Endodermal cell (in vitro differentiated cells): ENCODE results near the gene MFAP3L. TPM values are rescaled to one million over a fixed set of nuclear protein-coding genes. Genes with fewer than 3 reads are reported as not detected.

Source experiments
- DNase-seq: peaks from one replicate; pipeline ENCODE4 v3.0.0-alpha.2; 2017
- H3K27ac ChIP-seq: 2 replicates; pipeline ENCODE4 v1.5.1; 2013; ENCODE audit warnings: mild to moderate bottlenecking, low read depth, low read length, moderate library complexity
- H3K27me3 ChIP-seq: 2 replicates; pipeline ENCODE4 v1.6.1; 2013; ENCODE audit warnings: mild to moderate bottlenecking, low read length, moderate library complexity; ENCODE audit not compliant: insufficient read depth, control insufficient read depth, poor library complexity, severe bottlenecking
- H3K36me3 ChIP-seq: 2 replicates; pipeline ENCODE4 v1.7.0; 2013; ENCODE audit warnings: mild to moderate bottlenecking, low read length, moderate library complexity; ENCODE audit not compliant: control insufficient read depth, insufficient read depth
- H3K4me1 ChIP-seq: one replicate; pipeline ENCODE4 v1.7.0; 2013; ENCODE audit warnings: low read length; ENCODE audit not compliant: control insufficient read depth, insufficient read depth
- H3K4me3 ChIP-seq: 2 replicates; pipeline ENCODE4 v1.5.1; 2013; ENCODE audit warnings: mild to moderate bottlenecking, low read length, moderate library complexity
- H3K9ac ChIP-seq: 2 replicates; pipeline ENCODE4 v1.6.1; 2013; ENCODE audit warnings: mild to moderate bottlenecking, low read length, moderate library complexity; ENCODE audit not compliant: poor library complexity, severe bottlenecking; ENCODE audit errors: extremely low read depth
- H3K9me3 ChIP-seq: 2 replicates; pipeline ENCODE4 v1.6.1; 2013; ENCODE audit warnings: mild to moderate bottlenecking, low read length, moderate library complexity; ENCODE audit not compliant: control insufficient read depth
- H3K27ac Mint-ChIP-seq: 2 replicates; pipeline ENCODE4 v1.8.0; 2020; ENCODE audit warnings: mixed read lengths
- H3K27me3 Mint-ChIP-seq: 2 replicates; pipeline ENCODE4 v1.8.0; 2021; ENCODE audit warnings: mild to moderate bottlenecking, mixed read lengths; ENCODE audit not compliant: insufficient read depth
- H3K36me3 Mint-ChIP-seq: 2 replicates; pipeline ENCODE4 v1.8.0; 2020; ENCODE audit warnings: low read depth, mixed read lengths
- H3K4me1 Mint-ChIP-seq: 2 replicates; pipeline ENCODE4 v1.8.0; 2020; ENCODE audit warnings: mixed read lengths
- H3K4me3 Mint-ChIP-seq: 2 replicates; pipeline ENCODE4 v1.8.0; 2020; ENCODE audit warnings: mild to moderate bottlenecking, moderate library complexity, mixed read lengths
- H3K9me3 Mint-ChIP-seq: 2 replicates; pipeline ENCODE4 v1.8.0; 2020; ENCODE audit warnings: mild to moderate bottlenecking, mixed read lengths
- CTCF ChIP-seq: fragments of 200-600 bp; sonication (generic); conservative IDR thresholded peaks from 2 replicates; pipeline ENCODE4 v1.5.0; 2021; ENCODE audit warnings: antibody characterized with exemption, mild to moderate bottlenecking
- WGBS, 2 experiments: methylation state at CpG; one replicate each; pipeline versions ENCODE4 v1.1.5 to v1.1.7; 2013; ENCODE audit warnings: missing lambda C conversion rate in 2 of 2, mixed read lengths in 1 of 2; ENCODE audit not compliant: insufficient coverage in 1 of 2, insufficient read length in 1 of 2; 5-methylcytosine and 5-hydroxymethylcytosine counted together
- total RNA-seq, 2 donors: library from RNA; stranded (reverse); fragmentation: NEBNext Ultra II Directional in 1 of 2; extraction: Animal tissue kit (Norgen Biotek cat#: 25700) in 1 of 2; gene quantifications; 2 replicates in 1 of 2; 3 replicates in 1 of 2; pipeline ENCODE4 v1.2.1, GENCODE V29; 2021

The MFAP3L gene
- total RNA-seq, 2 donors from 2014 or later = 19.6 to 25.3 TPM

GRCh38 chr4:169957785-169958184 is 68.4 kb downstream of the MFAP3L start:
- H3K27me3 Mint-ChIP-seq = peaks cover 4% of the 10 kb centered on the region

GRCh38 chr4:169956091-169956843 is 69.9 kb downstream of the MFAP3L start:
- 50 to 64% methylated on average over 2 to 3 of the region's 5 CpGs for WGBS, 2 experiments
- H3K4me3 Mint-ChIP-seq = no peak overlapping the region
- DNase-seq = no peak
- H3K9me3 ChIP-seq = no peaks in the 10 kb centered on the region
- H3K27me3 Mint-ChIP-seq = peaks cover 4% of the 10 kb centered on the region
- no peaks in the 10 kb centered on the region for H3K4me1 ChIP-seq
- H3K27ac ChIP-seq = peak overlapping the region; percentile 16
- no peak overlapping the region for H3K9ac ChIP-seq
- no peak for TF ChIP-seq CTCF
- H3K27me3 ChIP-seq = no peaks in the 10 kb centered on the region
- peaks cover 21% of the 10 kb centered on the region for H3K4me1 Mint-ChIP-seq
- no peaks in the 10 kb centered on the region for H3K36me3 ChIP-seq
- H3K9me3 Mint-ChIP-seq = no peaks in the 10 kb centered on the region
- H3K27ac Mint-ChIP-seq = peak overlapping the region; percentile 31
- H3K4me3 ChIP-seq = no peak overlapping the region
- no peaks in the 10 kb centered on the region for H3K36me3 Mint-ChIP-seq

More at GRCh38 chr4:169957785-169958184, 68.4 kb downstream of the MFAP3L start:
- TF ChIP-seq CTCF = no peak
- no peak overlapping the region for H3K4me3 Mint-ChIP-seq
- peak; percentile 58 for DNase-seq
- no peak overlapping the region for H3K27ac ChIP-seq
- 66 to 70% methylated on average over 3 of the region's 3 CpGs for WGBS, 2 experiments
- H3K36me3 Mint-ChIP-seq = no peaks in the 10 kb centered on the region
- H3K4me1 Mint-ChIP-seq = peaks cover 21% of the 10 kb centered on the region
- no peaks in the 10 kb centered on the region for H3K9me3 ChIP-seq
- H3K4me1 ChIP-seq = no peaks in the 10 kb centered on the region
- H3K4me3 ChIP-seq = no peak overlapping the region
- no peaks in the 10 kb centered on the region for H3K36me3 ChIP-seq
- H3K27me3 ChIP-seq = no peaks in the 10 kb centered on the region
- H3K27ac Mint-ChIP-seq = no peak overlapping the region
- H3K9me3 Mint-ChIP-seq = peaks cover 2% of the 10 kb centered on the region
- H3K9ac ChIP-seq = no peak overlapping the region

- 92 to 94% methylated on average over 4 to 5 of the region's 5 CpGs for WGBS, 2 experiments
- no peak overlapping the region for H3K9ac ChIP-seq
- no peaks in the 10 kb centered on the region for H3K36me3 ChIP-seq
- H3K27ac ChIP-seq = no peak overlapping the region
- DNase-seq = no peak
- no peaks in the 10 kb centered on the region for H3K9me3 ChIP-seq
- Mint-ChIP-seq H3K4me1 (peaks cover 21% of the 10 kb centered on the region), H3K27ac (no peak overlapping the region), H3K27me3 (peaks cover 4% of the 10 kb centered on the region), H3K36me3 (no peaks in the 10 kb centered on the region), H3K9me3 (no peaks in the 10 kb centered on the region), H3K4me3 (no peak overlapping the region)
- H3K4me1 ChIP-seq = no peaks in the 10 kb centered on the region
- H3K4me3 ChIP-seq = no peak overlapping the region
- no peak for TF ChIP-seq CTCF
- H3K27me3 ChIP-seq = no peaks in the 10 kb centered on the region
Measured at GRCh38 chr4:169955521-169955920, 70.7 kb downstream of the MFAP3L start.
